OCI-LY1 (cell line): ENCODE results near the gene MGRN1.

Experiments used
- H2AFZ ChIP-seq: fragments of 200-600 bp; sonication (generic), shearing (Covaris generic); 2 replicates; pipeline ENCODE4 v1.6.0; 2014; ENCODE audit warnings: antibody characterized with exemption, mild to moderate bottlenecking, low read length
- H3F3A ChIP-seq: fragments of 200-600 bp; sonication (generic), shearing (Covaris generic); 2 replicates; pipeline ENCODE4 v1.6.0; 2014; ENCODE audit warnings: mild to moderate bottlenecking, antibody characterized with exemption, low read length, moderate library complexity; ENCODE audit not compliant: insufficient read depth
- H3K27ac ChIP-seq: fragments of 200-600 bp; sonication (generic); 2 replicates; pipeline ENCODE4 v1.5.1; 2014; ENCODE audit warnings: low read length, mixed run types, mild to moderate bottlenecking, low read depth; ENCODE audit not compliant: poor library complexity, severe bottlenecking
- H3K27me3 ChIP-seq: fragments of 200-600 bp; sonication (generic); 2 replicates; pipeline ENCODE4 v1.6.0; 2014; ENCODE audit warnings: antibody characterized with exemption, mild to moderate bottlenecking, low read length, moderate library complexity; ENCODE audit not compliant: insufficient read depth
- H3K36me3 ChIP-seq: fragments of 200-600 bp; sonication (generic); 2 replicates; pipeline ENCODE4 v1.6.1; 2014; ENCODE audit warnings: mild to moderate bottlenecking, antibody characterized with exemption, low read length, moderate library complexity, mixed read lengths; ENCODE audit not compliant: insufficient read depth
- H3K4me1 ChIP-seq: fragments of 200-600 bp; sonication (generic); 2 replicates; pipeline ENCODE4 v1.5.1; 2014; ENCODE audit warnings: mild to moderate bottlenecking, low read length, moderate library complexity; ENCODE audit not compliant: insufficient read depth, severe bottlenecking
- H3K4me2 ChIP-seq: fragments of 200-600 bp; sonication (generic), shearing (Covaris generic); 2 replicates; pipeline ENCODE4 v1.6.1; 2014; ENCODE audit warnings: low read length
- H3K4me3 ChIP-seq: fragments of 200-600 bp; sonication (generic); 2 replicates; pipeline ENCODE4 v1.5.1; 2014; ENCODE audit warnings: low read length, low read depth, mild to moderate bottlenecking, mixed read lengths; ENCODE audit not compliant: poor library complexity, severe bottlenecking
- H3K79me2 ChIP-seq: fragments of 200-600 bp; shearing (Covaris generic); 2 replicates; pipeline ENCODE4 v1.6.1; 2016; ENCODE audit warnings: mixed run types, low read length, mixed read lengths; ENCODE audit not compliant: insufficient read depth
- H3K9ac ChIP-seq: fragments of 200-600 bp; sonication (generic), shearing (Covaris generic); 2 replicates; pipeline ENCODE4 v1.6.1; 2014; ENCODE audit warnings: mild to moderate bottlenecking, low read length, mixed read lengths
- H3K9me2 ChIP-seq: fragments of 200-600 bp; sonication (generic), shearing (Covaris generic); 2 replicates; pipeline ENCODE4 v1.6.1; 2014; ENCODE audit warnings: low read depth, mild to moderate bottlenecking, low read length, mixed read lengths
- H3K9me3 ChIP-seq: fragments of 200-600 bp; shearing (Covaris generic); 2 replicates; pipeline ENCODE4 v1.6.1; 2014; ENCODE audit warnings: low read length, mixed read lengths
- H4K20me1 ChIP-seq: fragments of 200-600 bp; sonication (generic), shearing (Covaris generic); 2 replicates; pipeline ENCODE4 v1.6.0; 2016; ENCODE audit warnings: mild to moderate bottlenecking, low read length; ENCODE audit not compliant: insufficient read depth
- CTCF ChIP-seq: fragments of 200-600 bp; sonication (generic), shearing (Covaris generic); IDR thresholded peaks from 2 replicates; pipeline ENCODE4 v1.5.1; 2017; ENCODE audit warnings: mild to moderate bottlenecking, antibody characterized with exemption, low read length, moderate library complexity, mixed read lengths
- EZH2 ChIP-seq: fragments of 200-600 bp; sonication (generic), shearing (Covaris generic); IDR thresholded peaks from 2 replicates; pipeline ENCODE4 v1.8.0; 2017; ENCODE audit warnings: borderline replicate concordance, mixed run types, mild to moderate bottlenecking, antibody characterized with exemption, low read length, moderate library complexity, mixed read lengths

MGRN1 gene

GRCh38 chr16:4696905-4697847 lies 72.5 kb downstream of the MGRN1 start:
- H3K4me2 ChIP-seq: no peak overlapping the region
- peaks cover 21% of the 10 kb centered on the region for H3K4me1 ChIP-seq

GRCh38 chr16:4697848-4698291 lies 73.2 kb downstream of the MGRN1 start:
- Histone ChIP-seq H3K27ac (no peak overlapping the region), H4K20me1 (no peaks in the 10 kb centered on the region), H3K79me2 (no peaks in the 10 kb centered on the region), H2AFZ (no peak overlapping the region), H3K9me3 (no peaks in the 10 kb centered on the region), H3F3A (no peaks in the 10 kb centered on the region), H3K27me3 (no peaks in the 10 kb centered on the region), H3K4me2 (no peak overlapping the region), H3K9ac (no peak overlapping the region), H3K4me1 (peaks cover 18% of the 10 kb centered on the region), H3K9me2 (no peaks in the 10 kb centered on the region), H3K4me3 (no peak overlapping the region), H3K36me3 (peaks cover 64% of the 10 kb centered on the region; the same call in 1 of the 2 replicates)
- TF ChIP-seq EZH2 (no peak), CTCF (no peak)

More at GRCh38 chr16:4696905-4697847, 72.5 kb downstream of the MGRN1 start:
- Histone ChIP-seq H3K9me3 (no peaks in the 10 kb centered on the region), H2AFZ (no peak overlapping the region), H3K27me3 (no peaks in the 10 kb centered on the region), H3F3A (no peaks in the 10 kb centered on the region), H3K4me3 (no peak overlapping the region), H3K27ac (no peak overlapping the region), H3K36me3 (peaks cover 62% of the 10 kb centered on the region; the same call in 1 of the 2 replicates), H3K9ac (no peak overlapping the region), H4K20me1 (no peaks in the 10 kb centered on the region), H3K9me2 (no peaks in the 10 kb centered on the region), H3K79me2 (no peaks in the 10 kb centered on the region)
- TF ChIP-seq CTCF: no peak
- no peak for TF ChIP-seq EZH2

GRCh38 chr16:4698321-4699045 lies 73.9 kb downstream of the MGRN1 start:
- Histone ChIP-seq H3K9me2 (no peaks in the 10 kb centered on the region), H3K4me1 (peaks cover 15% of the 10 kb centered on the region), H3K9ac (no peak overlapping the region), H3K9me3 (no peaks in the 10 kb centered on the region), H3K27me3 (no peaks in the 10 kb centered on the region), H3F3A (no peaks in the 10 kb centered on the region), H3K4me2 (no peak overlapping the region), H3K27ac (no peak overlapping the region), H2AFZ (no peak overlapping the region), H3K4me3 (no peak overlapping the region), H3K79me2 (no peaks in the 10 kb centered on the region), H4K20me1 (no peaks in the 10 kb centered on the region), H3K36me3 (peaks cover 66% of the 10 kb centered on the region; the same call in 1 of the 2 replicates)
- TF ChIP-seq CTCF: no peak
- TF ChIP-seq EZH2: no peak
